ENCODE results near the gene SH3PXD2A. TPM values are rescaled to one million over a fixed set of nuclear protein-coding genes. Genes with fewer than 3 reads are reported as not detected.

The SH3PXD2A gene
- total and polyA plus RNA-seq, 10 donors = 2.6 to 50.0 (median 35.2) TPM

- intact Hi-C loops (cut with DNase I; ENCODE audit: low total_unique reads) = no loop called here
- 84 to 90% (median 88%) methylated on average over 16 of the region's 16 CpGs for WGBS, 5 donors
- TF ChIP-seq POLR2A (IDR thresholded peaks at IDR 0.05) (no peak), POLR2AphosphoS5 (IDR thresholded peaks at IDR 0.05) (no peak)
- TF ChIP-seq, protein P1, sequence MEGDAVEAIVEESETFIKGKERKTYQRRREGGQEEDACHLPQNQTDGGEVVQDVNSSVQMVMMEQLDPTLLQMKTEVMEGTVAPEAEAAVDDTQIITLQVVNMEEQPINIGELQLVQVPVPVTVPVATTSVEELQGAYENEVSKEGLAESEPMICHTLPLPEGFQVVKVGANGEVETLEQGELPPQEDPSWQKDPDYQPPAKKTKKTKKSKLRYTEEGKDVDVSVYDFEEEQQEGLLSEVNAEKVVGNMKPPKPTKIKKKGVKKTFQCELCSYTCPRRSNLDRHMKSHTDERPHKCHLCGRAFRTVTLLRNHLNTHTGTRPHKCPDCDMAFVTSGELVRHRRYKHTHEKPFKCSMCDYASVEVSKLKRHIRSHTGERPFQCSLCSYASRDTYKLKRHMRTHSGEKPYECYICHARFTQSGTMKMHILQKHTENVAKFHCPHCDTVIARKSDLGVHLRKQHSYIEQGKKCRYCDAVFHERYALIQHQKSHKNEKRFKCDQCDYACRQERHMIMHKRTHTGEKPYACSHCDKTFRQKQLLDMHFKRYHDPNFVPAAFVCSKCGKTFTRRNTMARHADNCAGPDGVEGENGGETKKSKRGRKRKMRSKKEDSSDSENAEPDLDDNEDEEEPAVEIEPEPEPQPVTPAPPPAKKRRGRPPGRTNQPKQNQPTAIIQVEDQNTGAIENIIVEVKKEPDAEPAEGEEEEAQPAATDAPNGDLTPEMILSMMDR (IDR thresholded peaks at IDR 0.05 in 8 of 11, conservative IDR thresholded peaks at IDR 0.05 in 3 of 11) = no peak
- no peak overlapping the region for H3K4me3 ChIP-seq
- no peaks in the 10 kb centered on the region for H3K36me3 ChIP-seq
- H3K4me1 ChIP-seq = no peaks in the 10 kb centered on the region
- DNase-seq = no peak
- no peak overlapping the region for H3K27ac ChIP-seq
- H3K9me3 ChIP-seq = no peaks in the 10 kb centered on the region
- H3K27me3 ChIP-seq (replicated peaks in 1 of 7) = peaks cover 0 to 16% (median 0%) of the 10 kb centered on the region in 7 donors
Observed at GRCh38 chr10:103574097-103575061, 281.0 kb downstream of the SH3PXD2A start.

DNA sequence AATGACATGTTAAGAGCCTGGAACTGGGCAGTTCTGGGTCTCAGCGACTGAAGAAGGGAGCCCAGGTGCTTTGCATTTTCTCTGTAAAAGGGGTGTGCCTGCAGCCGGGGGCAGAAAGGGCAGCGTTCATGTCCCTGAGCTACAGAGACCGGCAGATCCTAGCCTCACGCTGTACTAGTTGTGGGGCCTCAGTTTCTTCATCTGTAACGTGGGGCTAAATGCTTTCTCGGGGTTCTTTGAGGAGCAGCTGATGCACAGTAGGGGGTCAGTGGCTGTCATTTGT lies 282.2 kb downstream of the SH3PXD2A start:
- no peak for DNase-seq
- H3K27ac ChIP-seq = no peak overlapping the region
- no peaks in the 10 kb centered on the region for H3K9me3 ChIP-seq
- TF ChIP-seq POLR2A (IDR thresholded peaks at IDR 0.05) (no peak), POLR2AphosphoS5 (IDR thresholded peaks at IDR 0.05) (no peak)
- TF ChIP-seq, protein P1 (IDR thresholded peaks at IDR 0.05 in 8 of 11, conservative IDR thresholded peaks at IDR 0.05 in 3 of 11) = no peak
- intact Hi-C loops (cut with DNase I; ENCODE audit: low total_unique reads) = no loop called here
- 88 to 97% (median 89%) methylated on average over 3 to 7 of the region's 7 CpGs for WGBS, 5 donors
- no peaks in the 10 kb centered on the region for H3K36me3 ChIP-seq
- no peak overlapping the region for H3K4me3 ChIP-seq
- no peaks in the 10 kb centered on the region for H3K4me1 ChIP-seq
- H3K27me3 ChIP-seq (replicated peaks in 1 of 7) = peaks cover 0 to 16% (median 0%) of the 10 kb centered on the region in 7 donors

GRCh38 chr10:103572347-103573204 lies 282.8 kb downstream of the SH3PXD2A start:
- WGBS, 5 donors = 86 to 94% (median 91%) methylated on average over 9 to 10 of the region's 10 CpGs
- Histone ChIP-seq H3K4me1 (no peaks in the 10 kb centered on the region), H3K9me3 (no peaks in the 10 kb centered on the region), H3K4me3 (no peak overlapping the region), H3K27ac (no peak overlapping the region), H3K36me3 (no peaks in the 10 kb centered on the region), H3K27me3 (replicated peaks in 1 of 7) (peaks cover 0 to 16% (median 0%) of the 10 kb centered on the region in 7 donors)
- intact Hi-C loops (cut with DNase I; ENCODE audit: low total_unique reads) = no loop called here
- no peak for DNase-seq
- TF ChIP-seq POLR2AphosphoS5 (IDR thresholded peaks at IDR 0.05) = no peak
- TF ChIP-seq, protein P1 (IDR thresholded peaks at IDR 0.05 in 8 of 11, conservative IDR thresholded peaks at IDR 0.05 in 3 of 11) = no peak
- TF ChIP-seq POLR2A (IDR thresholded peaks at IDR 0.05) = no peak

GRCh38 chr10:103571656-103571975 lies 283.8 kb downstream of the SH3PXD2A start:
- no peaks in the 10 kb centered on the region for H3K9me3 ChIP-seq
- no peaks in the 10 kb centered on the region for H3K36me3 ChIP-seq
- no peak overlapping the region for H3K27ac ChIP-seq
- no peak for DNase-seq
- 90 to 96% (median 95%) methylated on average over 18 of the region's 18 CpGs; no CpG with 5 or more reads in 1 of the 5 donors for WGBS, 5 donors
- no peak for TF ChIP-seq POLR2AphosphoS5 (IDR thresholded peaks at IDR 0.05)
- TF ChIP-seq, protein P1 (IDR thresholded peaks at IDR 0.05 in 8 of 11, conservative IDR thresholded peaks at IDR 0.05 in 3 of 11) = no peak
- TF ChIP-seq POLR2A (IDR thresholded peaks at IDR 0.05) = no peak
- intact Hi-C loops (cut with DNase I; ENCODE audit: low total_unique reads) = no loop called here
- H3K4me1 ChIP-seq = no peaks in the 10 kb centered on the region
- H3K27me3 ChIP-seq (replicated peaks in 1 of 7) = peaks cover 0 to 16% (median 0%) of the 10 kb centered on the region in 7 donors
- H3K4me3 ChIP-seq = no peak overlapping the region
